Activated naive CD4-positive, alpha-beta T cell (primary cell): ENCODE data around the gene CRADD.
"Not testable (repeated sequence)": the region's sequence is repeated elsewhere in the genome, so short reads cannot be mapped to it uniquely, and the experiment has no call there.

ENCODE experiments used
- DNase-seq, 4 experiments: peaks; one replicate each; lab custom pipeline; 2025; lab: John Stamatoyannopoulos, UW

The CRADD gene

GRCh38 chr12:93757792-93758694 lies 80.9 kb downstream of the CRADD start:
- no peak for DNase-seq

- no peak for DNase-seq
These were observed 81.7 kb downstream of the CRADD start for GRCh38 chr12:93758801-93759373.

GRCh38 chr12:93759512-93760081 lies 82.4 kb downstream of the CRADD start:
- no peak for DNase-seq

- no peak for DNase-seq
These were observed 83.2 kb downstream of the CRADD start for GRCh38 chr12:93760275-93760875.

- DNase-seq = no peak
These were observed 85.0 kb downstream of the CRADD start for GRCh38 chr12:93762059-93762719.

GRCh38 chr12:93762912-93763553 lies 85.9 kb downstream of the CRADD start:
- DNase-seq = no peak

GRCh38 chr12:93763746-93764147 lies 86.6 kb downstream of the CRADD start:
- DNase-seq = no peak

- no peak for DNase-seq
These were observed 89.2 kb downstream of the CRADD start for GRCh38 chr12:93766371-93766770.

GRCh38 chr12:93766796-93767523 lies 89.8 kb downstream of the CRADD start:
- DNase-seq = no peak

- DNase-seq = no peak
These were observed 90.3 kb downstream of the CRADD start for GRCh38 chr12:93767524-93767863.

GRCh38 chr12:93772003-93772700 lies 95.0 kb downstream of the CRADD start:
- DNase-seq = no peak

GRCh38 chr12:93773122-93773871 lies 96.1 kb downstream of the CRADD start:
- no peak for DNase-seq

- DNase-seq = no peak
These were observed 99.4 kb downstream of the CRADD start for GRCh38 chr12:93776581-93777018.

- no peak for DNase-seq
These were observed 100.1 kb downstream of the CRADD start for GRCh38 chr12:93777254-93777653.

GRCh38 chr12:93778306-93778705 lies 101.1 kb downstream of the CRADD start:
- no peak for DNase-seq

GRCh38 chr12:93778766-93779165 lies 101.6 kb downstream of the CRADD start:
- DNase-seq = no peak

GRCh38 chr12:93780101-93780641 lies 103.0 kb downstream of the CRADD start:
- no peak for DNase-seq

GRCh38 chr12:93780886-93781285 lies 103.7 kb downstream of the CRADD start:
- not testable (repeated sequence) for DNase-seq

GRCh38 chr12:93781961-93782360 lies 104.8 kb downstream of the CRADD start:
- DNase-seq = not testable (repeated sequence)
